NCI-H146 (cell line): ENCODE measurements around the gene PALM.
A peak's percentile ranks its signal among the peaks of the same experiment; 100 is the strongest.
"Not testable (repeated sequence)": the region's sequence is repeated elsewhere in the genome, so short reads cannot be mapped to it uniquely, and the experiment has no call there.

ENCODE experiments used
- DNase-seq: peaks from one replicate; lab custom pipeline; 2025; lab: John Stamatoyannopoulos, UW

The PALM gene

DNA sequence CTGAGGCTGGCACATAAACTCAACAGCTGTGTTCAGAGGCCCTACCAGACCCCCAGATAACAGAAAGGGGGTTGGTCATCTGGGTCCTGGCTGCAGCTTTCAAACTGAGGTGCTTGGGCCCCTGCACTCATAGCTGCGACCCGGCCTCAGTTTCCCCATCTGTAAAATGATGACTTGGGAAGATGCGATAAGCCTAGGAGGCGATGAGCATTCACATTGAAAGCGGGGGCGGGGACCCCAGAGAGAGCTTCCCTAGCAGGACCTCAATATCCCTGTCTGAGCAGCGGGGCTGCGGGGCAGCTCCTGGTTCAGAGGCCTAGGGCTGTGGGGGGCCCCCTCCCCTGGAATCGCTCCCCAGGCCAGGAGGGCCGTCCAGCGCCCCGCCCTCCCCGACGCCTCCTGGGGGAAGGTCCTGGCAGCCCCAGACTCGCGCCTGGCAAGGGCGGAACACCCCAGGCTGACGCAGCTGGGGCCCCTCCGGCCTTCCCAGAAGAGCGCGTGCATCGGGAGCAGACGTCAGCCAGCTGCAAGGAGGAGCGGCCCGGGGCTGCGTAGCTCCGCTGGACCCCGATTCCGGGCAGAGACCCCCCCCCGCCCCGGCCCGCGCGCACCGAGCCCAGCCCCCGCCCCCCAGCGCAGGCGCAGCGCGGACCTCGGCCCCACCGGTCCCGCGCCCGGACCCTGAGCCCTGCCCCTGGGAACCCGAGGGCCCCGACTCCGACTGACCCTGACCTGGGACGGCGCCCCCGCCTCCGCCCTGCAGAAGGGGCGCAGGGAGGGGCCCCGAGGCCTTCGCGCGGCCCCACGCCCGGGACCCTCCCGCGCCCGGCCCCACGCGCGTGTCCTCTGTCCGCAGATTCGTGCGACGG lies 29.1 kb upstream of the PALM start:
- peak; percentile 31 for DNase-seq

DNA sequence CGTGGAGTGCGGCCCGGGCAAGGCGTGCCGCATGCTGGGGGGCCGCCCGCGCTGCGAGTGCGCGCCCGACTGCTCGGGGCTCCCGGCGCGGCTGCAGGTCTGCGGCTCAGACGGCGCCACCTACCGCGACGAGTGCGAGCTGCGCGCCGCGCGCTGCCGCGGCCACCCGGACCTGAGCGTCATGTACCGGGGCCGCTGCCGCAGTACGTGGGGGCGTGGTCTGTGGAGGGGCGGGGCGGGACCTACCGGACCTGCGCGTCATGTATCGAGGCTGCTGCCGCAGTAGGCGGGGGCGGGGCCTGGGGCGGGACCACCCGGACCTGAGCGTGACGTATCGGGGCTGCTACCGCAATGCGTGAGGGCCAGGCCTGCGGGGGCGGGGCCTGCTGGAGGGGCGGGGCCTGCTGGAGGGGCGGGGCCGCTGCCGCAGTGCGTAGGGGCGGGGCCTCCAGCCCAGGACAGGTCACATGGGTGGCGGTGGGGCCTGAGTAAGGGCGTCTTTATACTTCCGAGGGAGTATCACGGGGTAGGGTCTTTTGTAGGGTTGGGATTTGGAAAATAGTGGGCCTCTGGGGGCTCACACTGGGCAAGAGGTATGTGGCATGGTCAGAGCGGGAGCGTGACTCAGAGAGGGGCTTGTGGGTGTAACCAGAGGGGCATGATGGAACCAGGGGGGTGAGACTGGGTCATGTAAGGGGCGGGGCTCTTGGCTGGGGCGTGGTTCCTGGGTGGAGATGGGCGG lies 28.3 kb upstream of the PALM start:
- peak; percentile 94 for DNase-seq

GRCh38 chr19:681029-682019 lies 27.4 kb upstream of the PALM start:
- peak; percentile 31 for DNase-seq

DNA sequence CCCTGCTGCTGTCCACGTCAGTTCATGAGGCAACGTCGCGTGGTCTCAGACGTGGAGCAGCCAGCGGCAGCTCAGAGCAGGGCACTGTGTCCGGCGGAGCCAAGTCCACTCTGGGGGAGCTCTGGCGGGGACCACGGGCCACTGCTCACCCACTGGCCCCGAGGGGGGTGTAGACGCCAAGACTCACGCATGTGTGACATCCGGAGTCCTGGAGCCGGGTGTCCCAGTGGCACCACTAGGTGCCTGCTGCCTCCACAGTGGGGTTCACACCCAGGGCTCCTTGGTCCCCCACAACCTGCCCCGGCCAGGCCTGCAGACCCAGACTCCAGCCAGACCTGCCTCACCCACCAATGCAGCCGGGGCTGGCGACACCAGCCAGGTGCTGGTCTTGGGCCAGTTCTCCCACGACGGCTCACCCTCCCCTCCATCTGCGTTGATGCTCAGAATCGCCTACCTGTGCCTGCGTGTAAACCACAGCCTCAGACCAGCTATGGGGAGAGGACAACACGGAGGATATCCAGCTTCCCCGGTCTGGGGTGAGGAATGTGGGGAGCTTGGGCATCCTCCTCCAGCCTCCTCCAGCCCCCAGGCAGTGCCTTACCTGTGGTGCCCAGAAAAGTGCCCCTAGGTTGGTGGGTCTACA lies 25.9 kb upstream of the PALM start:
- DNase-seq: no peak

- DNase-seq: no peak
Observed at GRCh38 chr19:685454-685931, 23.2 kb upstream of the PALM start.

DNA sequence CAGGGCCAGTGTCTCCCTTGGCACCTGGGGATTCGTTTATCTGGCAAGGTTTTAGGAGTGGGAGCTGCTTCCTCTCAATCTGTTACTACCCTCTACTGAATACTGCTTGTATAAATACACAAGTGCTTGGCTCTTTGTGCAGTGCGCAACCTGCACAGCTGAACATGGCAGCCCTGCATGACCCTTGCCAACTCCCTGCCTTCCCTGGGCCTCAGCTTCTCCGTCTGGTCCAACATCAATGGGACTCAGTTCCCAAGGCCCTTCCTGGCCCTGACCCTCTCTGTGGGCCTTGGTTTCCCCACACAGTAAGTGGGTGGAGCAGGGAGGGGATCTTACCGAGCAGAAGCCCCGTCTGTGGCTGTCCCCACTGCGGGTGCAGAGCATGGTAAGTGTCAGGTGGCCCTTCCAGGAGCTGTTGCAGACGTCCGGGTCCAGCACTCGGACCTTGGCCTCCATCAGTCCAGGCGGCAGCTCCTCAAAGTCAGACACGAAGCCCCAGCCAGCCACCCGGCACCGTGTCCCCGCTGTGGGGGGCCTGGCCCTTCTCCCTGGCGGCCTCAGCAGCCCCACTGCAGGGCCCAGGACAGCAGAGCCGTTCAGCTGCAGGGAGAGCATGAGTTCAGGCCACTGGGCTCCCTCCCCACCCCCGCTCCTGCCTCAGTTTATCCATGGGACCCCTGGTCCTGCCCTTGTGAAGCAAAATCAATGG lies 22.0 kb upstream of the PALM start:
- no peak for DNase-seq

DNA sequence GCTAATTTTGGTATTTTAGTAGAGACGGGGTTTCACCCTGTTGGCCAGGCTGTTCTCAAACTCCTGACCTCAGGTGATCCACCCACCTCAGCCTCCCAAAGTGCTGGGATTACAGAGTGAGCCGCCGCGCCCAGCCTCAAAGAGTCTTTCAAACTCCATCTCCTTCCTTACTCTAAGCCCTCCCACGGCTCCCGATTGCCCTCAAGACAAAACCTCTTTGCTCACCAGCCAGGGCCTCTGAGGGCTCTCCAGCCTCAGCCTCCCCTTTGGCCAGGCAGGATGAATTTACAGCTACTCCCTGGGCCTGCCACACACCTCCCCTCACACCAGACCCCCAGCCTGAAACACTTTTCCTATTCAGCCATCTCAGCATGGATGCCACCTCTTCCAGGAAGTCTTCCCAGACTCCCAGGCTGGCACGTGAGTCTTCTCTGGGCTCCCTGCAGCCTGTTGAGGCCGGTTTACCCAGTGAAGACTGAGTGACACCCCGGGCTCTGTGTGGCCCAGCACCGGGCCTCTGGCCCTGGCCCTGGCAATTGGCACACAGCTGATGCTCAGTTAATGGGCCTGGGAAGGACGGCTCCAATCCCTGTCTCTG lies 21.1 kb upstream of the PALM start:
- DNase-seq: no peak

GRCh38 chr19:688214-688613 lies 20.5 kb upstream of the PALM start:
- DNase-seq: no peak

- DNase-seq: no peak
Observed at GRCh38 chr19:688992-689391, 19.7 kb upstream of the PALM start.

DNA sequence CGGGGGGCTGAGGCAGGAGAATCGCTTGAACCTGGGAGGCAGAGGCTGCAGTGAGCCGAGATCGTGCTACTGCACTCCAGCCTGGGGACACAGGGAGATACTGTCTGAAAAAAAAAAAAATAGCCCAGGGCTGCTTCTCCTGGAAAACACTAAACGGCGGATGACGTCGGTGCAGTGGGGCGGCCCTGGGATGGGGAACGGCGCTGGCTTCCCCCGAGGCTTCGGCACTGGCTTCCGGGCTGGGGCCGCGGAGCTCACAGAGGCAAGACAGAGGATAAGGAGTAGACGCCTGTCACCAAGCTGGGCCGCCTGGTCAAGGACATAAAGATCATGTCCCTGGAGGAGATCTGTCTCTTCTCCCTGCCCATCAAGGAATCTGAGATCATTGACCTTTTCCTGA lies 18.5 kb upstream of the PALM start:
- DNase-seq: no peak

DNA sequence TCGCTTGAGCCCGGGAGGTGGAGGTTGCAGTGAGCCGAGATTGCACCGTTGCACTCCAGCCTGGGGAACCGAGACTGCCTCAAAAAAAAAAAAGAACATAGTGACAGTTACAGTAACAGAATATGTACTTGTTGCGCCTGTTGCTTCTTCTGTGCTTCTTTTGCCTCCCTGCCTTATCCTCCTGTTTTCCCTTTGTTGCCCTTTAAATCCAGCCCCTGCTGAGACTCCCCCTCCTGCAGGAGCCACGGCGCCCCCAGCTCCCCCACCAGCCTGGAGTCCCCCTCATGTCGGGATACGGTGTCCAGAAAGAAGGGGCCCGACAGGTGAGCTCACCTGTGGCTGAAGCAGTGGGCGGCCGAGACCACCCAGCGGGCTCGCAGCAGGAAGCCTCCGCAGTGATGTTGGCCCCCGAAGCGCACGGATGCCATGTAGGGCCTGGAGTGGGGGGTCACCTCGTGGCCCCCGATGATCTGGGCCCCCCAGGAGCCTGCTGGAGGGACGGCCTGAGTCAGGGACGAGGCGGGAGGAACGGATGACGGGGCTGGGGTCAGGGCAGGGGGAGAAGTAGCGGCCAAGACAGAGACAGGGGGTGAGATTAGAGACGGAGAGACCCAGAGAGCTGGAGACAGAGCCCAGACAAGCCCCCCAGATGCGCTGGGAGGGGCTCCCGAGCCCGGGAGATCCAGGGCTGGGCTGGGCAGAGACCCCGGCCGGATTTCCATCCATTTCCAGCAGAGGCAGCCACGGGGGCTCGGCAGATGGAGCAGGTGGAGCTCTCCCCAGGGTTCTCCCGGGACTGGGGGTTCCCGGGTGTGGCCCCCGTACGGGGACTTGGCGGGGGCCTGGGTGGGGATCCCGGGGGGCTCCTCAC lies 14.0 kb upstream of the PALM start:
- no peak for DNase-seq

DNA sequence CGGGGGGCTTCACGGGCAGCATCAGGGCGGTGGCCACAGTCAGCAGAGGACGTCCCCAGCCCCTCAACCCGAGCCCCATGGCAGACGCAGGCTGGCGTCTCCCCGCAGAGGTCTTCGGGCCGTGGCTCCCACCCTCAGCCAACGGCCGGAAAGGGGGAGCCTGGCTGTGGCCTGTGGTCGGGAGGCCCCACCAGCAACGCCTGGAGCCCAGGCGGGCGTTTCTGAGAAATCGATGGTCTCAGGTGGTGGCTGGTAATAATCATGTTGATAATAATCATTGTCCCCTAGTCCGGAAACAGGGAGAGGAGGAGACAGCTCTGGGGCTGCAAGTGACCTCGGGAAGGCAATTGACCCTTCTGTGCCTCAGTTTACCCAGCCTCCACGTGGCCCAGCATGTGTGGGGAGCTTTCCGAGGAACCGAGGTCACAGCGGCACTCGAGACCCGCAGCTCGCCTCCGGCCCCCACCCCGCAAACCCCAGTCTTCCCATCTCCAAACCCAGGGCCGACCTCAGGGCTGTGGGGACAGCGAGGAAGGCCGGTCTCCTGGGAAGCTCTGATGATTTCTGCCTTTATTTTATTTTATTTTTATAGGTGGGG lies 13.3 kb upstream of the PALM start, which contains the start of gene PRSS57:
PRSS57 (minus strand) TSS at position 101 of the 598 bp plus-strand sequence; CDS start at position 79, 22 bp downstream.
- DNase-seq: no peak

DNA sequence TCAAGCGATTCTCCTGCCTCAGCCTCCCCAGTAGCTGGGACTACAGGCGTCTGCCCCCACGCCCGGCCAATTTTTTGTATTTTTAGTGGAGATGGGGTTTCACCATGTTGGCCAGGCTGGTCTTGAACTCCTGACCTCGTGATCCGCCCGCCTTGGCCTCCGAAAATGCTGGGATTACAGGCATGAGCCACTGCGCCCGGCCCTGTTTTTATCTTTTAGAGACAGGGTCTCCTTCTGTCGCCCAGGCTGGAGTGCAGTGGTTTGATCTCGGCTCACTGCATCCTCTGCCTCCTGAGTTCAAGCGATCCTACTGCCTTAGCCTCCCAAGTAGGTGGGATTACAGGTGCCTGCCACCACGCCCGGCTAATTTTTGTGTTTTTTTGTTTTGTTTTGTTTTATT lies 10.2 kb upstream of the PALM start:
- DNase-seq: not testable (repeated sequence)

GRCh38 chr19:699885-700284 lies 8.8 kb upstream of the PALM start:
- not testable (repeated sequence) for DNase-seq

GRCh38 chr19:702847-703246 lies 5.9 kb upstream of the PALM start:
- DNase-seq: not testable (repeated sequence)

GRCh38 chr19:703329-703650 lies 5.4 kb upstream of the PALM start:
- no peak for DNase-seq

DNA sequence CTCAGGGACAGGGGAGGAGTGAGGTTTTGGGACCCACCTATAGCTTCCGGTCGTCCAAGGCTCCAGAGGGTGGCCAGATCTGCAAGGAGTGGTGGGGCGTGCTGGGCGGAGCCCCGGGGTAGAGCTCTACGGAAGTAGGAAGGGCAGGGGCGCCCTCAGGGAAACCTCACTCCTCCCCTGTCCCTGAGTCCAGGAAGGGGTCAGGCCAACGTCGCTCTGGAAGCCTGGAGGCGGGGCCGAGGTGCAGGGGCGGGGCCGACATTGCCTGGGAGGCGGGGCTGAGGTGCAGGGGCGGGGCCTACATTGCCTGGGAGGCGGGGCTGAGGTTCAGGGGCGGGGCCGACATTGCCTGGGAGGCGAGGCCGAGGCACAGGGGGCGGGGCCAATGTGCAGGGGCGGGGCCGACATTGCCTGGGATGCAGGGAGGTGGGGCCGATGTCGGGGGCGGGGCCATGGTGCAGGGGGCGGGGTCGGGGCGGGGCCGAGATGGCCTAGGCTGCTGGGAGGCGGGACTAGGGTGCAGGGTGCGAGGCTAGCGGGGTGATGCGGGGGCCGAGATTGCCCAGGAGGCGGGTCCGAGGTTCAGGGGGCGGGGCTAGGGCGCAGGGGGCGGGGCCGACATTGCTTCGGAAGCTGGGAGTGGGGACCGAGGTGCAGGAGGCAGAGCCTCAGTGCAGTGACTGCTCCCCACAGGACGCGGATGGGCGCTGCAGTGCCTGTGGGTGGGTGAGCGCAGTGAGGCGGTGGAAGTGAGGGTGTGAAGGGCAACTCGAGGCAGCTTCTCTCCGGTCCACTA lies 4.9 kb upstream of the PALM start:
- DNase-seq: peak; percentile 28

DNA sequence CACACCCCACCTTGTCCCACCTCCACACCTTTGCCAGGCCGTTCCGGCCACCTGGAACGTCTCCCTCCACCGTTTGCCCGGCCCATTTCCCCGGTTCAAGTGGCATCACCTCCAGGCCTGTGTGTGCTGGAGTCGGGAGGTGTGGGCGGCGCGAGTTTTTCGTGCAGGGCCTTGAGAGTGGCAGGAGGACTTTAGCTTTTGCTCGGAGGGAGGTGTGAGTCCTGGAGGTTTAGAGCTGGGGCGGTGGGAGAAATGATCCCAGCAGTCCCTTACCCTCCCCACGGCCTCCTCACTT lies 4.3 kb upstream of the PALM start:
- no peak for DNase-seq
